Esophagus mucosa (tissue), 1 donor: Measurements from ENCODE around the gene RIPPLY1. TPM values are rescaled to one million over a fixed set of nuclear protein-coding genes. Genes with fewer than 3 reads are reported as not detected.

Experiments used
- ATAC-seq: fragments of 200-7000 bp; cut with Tn5 transposase; one replicate; pipeline ENCODE4 v1.9.1; 2020
- total RNA-seq: library from RNA; stranded (reverse); gene quantifications from one replicate; pipeline ENCODE4 v1.2.4, GENCODE V29; 2023
- donor health status: DM: yes; HTN: yes; CAD: no.

Gene RIPPLY1
- total RNA-seq = not detected

GRCh38 chrX:106903291-106903824 lies at the start of gene RIPPLY1:
TSS of gene RIPPLY1 (minus strand) at chrX:106903341. CDS start at chrX:106903287, 54 bp downstream.
- no peak for ATAC-seq

DNA sequence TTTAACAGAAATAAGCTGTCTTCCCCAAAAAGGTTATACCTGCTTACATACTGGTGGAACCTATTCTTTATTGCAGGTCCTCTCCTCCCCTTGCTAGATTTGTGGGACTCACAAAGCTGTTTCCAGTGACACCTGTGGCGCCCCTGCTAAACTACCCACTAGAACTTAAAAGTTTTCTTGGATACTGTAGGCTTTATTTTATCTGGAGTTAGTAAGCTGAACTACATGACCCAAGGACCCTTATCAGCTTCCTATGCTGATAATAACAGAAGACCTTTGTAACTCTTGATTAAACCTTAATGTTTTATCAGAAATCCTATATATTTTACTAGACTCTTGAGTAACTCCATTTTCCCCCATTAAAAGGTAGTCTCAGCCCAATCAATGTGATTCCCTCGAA lies 49.4 kb upstream of the RIPPLY1 start:
- ATAC-seq = no peak

DNA sequence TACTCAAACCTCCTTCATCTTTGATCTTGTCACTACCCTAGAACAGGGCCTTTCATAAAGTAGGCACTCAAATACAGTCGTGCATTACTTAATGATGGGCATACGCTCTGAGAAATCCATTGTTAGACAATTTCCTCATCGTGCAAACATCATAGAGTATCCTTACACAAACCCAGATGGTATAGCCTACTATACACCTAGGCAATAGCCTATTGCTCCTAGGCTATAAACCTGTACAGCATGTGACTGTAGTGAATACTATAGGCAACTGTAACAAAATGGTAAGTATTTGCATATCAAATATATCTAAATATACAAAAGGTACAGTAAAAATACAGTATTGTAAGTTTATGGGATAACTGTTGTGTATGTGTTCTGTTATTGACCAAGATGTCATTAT lies 48.9 kb upstream of the RIPPLY1 start:
- no peak for ATAC-seq

DNA sequence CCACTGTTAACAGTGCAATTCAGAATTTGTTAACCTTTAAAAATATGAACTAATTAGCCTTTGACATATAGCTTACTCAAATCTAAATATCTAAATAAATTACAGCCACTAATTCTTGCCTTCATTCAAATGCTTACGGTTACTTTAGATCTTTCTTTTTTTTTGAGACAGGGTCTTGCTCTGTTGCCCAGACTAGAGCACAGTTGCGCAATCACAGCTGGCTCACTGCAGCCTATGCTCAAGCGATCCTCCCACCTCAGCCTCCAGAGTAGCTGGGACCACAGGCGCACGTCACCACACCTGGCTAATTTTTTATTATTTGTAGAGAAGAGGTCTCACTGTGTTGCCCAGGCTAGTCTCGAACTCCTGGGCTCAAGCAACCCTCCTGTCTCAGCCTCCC lies 48.1 kb upstream of the RIPPLY1 start:
- ATAC-seq = no peak

DNA sequence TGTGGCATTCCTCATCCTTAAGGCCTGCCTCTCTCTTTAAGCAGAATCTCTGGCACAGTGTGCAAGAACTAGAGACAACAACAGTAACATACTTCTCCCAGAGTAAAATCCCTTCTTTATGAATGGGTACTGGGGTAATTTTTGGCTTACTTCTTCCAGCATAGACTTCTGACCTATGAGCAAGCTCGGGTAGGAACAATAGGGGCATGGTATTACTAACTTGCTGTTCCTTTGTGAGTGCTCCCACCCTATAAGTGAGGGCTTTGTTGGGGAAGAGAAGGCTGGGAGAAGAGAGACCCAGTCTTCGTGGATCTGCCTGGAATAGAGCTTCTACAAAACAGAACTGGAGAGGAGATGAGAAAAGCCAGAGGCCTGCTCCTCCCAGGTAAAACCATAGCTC lies 47.2 kb upstream of the RIPPLY1 start:
- no peak for ATAC-seq

GRCh38 chrX:106949366-106949765 lies 46.2 kb upstream of the RIPPLY1 start:
- ATAC-seq = no peak

DNA sequence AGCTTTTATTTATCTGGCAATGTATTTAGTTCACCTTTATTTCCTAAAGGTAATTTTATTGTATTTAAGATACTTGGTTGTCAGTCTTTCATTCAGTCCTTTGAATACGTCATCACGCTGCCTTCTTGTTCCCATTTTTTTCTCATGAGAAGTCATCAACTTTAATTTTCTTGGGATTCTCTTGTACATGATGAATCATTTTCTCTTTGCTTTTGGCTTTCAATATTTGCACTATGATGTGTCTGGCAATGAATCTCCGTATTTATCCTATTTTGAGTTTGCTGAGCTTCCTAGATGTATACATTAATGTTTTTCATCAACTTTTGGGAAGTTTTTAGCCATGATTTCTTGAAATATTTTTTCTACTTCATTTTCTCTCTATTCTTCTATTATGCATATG lies 45.5 kb upstream of the RIPPLY1 start:
- no peak for ATAC-seq

- ATAC-seq = no peak
These were observed 43.3 kb upstream of the RIPPLY1 start for GRCh38 chrX:106946464-106946863.

GRCh38 chrX:106940068-106940467 lies 36.9 kb upstream of the RIPPLY1 start:
- no peak for ATAC-seq

DNA sequence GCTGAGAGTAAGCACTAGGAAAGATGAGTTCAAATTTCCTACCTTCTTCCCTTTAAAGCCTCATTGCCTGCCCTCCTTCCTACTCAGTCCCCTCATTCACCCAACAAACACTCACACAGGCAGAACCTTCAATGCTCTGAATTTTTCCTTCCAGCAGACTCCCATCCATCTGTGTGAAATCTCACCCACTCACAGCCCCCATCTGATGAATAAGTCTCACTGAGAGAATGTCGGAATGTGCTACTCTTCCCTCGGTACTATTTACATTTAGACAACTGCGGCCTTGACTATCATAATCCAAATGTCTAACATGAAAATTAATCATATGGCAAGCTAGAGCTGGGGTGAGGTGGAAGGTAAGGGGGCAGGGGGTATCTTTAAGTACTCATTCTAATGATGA lies 36.4 kb upstream of the RIPPLY1 start:
- no peak for ATAC-seq

- no peak for ATAC-seq
These were observed 33.1 kb upstream of the RIPPLY1 start for GRCh38 chrX:106936246-106936645.

- ATAC-seq = no peak
These were observed 32.0 kb upstream of the RIPPLY1 start for GRCh38 chrX:106935175-106935574.

DNA sequence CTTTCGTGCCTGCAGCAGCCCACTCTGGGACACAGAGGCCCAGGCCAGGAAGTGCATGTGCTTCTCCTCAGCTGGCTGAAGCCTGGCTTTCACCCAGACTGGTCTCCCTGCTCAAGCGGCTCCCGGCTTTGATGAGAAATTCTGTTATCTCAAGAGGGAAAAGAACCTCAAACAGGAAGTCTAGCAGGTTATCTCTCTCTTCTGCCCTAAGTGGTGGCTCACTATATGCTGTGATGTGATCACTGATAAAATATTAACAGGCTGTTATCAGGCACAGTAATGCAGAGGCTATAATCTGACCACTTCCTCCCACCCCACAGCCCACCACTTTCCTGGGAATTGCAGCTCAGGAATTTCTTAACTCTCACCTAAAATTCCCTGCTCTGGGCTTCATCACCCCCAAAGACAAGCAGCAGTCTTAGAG lies 30.4 kb upstream of the RIPPLY1 start:
- ATAC-seq = no peak

- ATAC-seq = no peak
These were observed 29.9 kb upstream of the RIPPLY1 start for GRCh38 chrX:106932960-106933537.

DNA sequence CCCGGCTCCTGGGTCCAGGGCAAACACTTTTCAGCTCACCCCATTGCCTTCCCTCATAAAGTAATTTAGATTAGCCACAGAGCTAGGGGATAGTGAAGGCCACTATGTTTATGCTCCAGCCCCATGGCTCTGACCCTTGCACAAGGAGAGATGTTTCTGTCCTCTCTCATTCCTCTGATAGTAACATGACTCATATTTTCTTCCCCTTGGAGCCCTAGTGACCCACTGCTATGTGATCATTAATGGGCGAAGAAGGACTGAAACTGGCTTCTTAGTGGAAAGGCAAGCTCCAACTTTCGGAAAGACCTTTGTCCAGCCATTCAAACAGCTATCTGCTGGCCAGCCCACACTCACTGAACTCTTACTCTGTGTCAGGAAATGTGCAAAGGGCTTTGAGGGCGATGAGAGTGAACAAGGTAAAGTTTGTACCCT lies 29.4 kb upstream of the RIPPLY1 start:
- no peak for ATAC-seq

DNA sequence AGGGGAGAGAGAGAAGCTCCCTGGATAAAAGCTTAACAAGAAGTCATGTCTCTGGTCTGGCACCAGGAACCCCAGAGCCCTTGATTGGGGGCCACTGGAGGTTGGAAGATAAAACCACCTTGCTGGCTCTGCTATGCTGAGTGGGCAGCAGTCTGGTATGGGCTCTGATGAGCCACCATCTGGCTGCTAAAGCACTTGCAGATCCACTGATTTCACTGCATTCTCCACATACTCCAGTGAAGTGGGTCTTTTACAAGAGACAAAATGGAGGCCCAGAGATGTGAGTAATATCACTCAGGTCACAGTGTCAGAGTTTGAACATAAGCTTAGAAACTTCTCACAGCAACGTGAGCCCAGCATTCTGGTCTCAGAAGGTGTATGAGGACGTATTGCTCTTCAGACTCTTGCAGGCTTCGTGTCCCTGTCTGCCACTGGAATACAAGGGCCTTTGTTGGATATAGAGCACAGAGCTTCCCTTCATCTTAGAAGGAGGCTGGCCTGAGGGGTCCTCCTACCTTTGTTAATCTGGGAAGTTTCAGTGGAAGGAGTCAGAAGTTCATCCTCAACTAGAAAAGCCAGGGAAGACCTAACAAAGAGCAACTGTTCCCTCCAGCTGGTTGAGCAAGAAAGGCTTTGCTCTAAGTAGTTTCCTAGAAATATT lies 28.8 kb upstream of the RIPPLY1 start:
- ATAC-seq = no peak

DNA sequence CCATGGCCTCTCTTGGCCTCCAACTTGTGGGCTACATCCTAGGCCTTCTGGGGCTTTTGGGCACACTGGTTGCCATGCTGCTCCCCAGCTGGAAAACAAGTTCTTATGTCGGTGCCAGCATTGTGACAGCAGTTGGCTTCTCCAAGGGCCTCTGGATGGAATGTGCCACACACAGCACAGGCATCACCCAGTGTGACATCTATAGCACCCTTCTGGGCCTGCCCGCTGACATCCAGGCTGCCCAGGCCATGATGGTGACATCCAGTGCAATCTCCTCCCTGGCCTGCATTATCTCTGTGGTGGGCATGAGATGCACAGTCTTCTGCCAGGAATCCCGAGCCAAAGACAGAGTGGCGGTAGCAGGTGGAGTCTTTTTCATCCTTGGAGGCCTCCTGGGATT lies 25.1 kb upstream of the RIPPLY1 start:
- ATAC-seq = no peak

DNA sequence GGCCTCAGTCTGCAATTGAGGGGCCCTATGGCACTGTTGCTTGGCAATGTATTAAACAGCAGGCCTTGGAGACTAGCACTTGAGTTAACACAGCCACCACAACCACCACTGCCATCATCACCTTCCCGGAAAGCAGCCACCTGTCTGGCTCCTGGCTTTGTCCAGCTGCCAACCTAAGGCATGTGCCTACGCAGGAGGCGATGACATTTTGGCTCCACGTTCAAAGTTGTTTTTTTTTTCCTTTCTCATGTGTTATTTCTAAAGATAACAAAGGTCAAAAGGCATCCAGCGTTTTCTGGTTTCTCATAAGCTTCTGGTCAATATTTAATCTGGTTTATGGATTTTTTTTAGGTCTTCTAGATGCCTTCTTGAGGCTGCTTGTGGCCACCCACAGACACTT lies 24.6 kb upstream of the RIPPLY1 start:
- ATAC-seq = no peak

DNA sequence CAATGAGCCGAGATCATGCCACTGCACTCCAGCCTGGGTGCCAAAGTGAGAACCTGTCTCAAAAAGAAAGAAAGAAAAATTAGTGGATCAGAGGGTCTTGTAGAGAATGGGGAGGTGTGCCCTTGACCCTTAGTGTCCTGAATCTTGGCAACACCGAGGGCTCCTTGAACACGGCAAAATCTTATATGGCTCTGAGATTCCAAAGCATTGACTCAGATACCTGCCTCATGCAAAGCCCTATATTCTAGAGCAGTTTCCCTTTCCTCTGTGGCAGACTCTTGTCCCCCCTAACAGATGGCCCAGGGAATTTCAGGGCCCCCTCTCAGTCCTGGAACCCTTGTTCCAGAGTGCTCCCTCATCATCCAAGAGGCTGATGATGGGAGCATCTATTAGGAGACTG lies 23.9 kb upstream of the RIPPLY1 start:
- ATAC-seq = no peak

DNA sequence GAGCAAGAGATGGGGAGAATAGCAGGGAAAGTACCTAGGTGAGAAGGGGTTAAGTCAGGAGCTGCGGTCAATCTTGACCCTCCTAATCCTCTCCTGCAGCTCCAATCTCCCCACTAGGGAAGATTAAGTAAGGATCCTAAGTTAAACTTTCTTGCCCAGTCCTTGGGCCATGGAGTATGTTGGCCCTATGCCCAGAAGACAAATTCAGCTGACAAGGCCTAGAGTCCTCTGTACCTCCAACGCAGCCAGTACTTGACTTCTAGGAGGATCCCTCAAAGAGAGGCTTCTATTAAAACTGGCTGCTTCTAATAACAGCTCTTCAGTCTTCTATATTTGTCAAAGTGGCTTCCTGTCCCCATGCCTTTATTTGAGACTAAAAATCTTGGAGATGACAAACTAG lies 18.5 kb upstream of the RIPPLY1 start:
- ATAC-seq = no peak

DNA sequence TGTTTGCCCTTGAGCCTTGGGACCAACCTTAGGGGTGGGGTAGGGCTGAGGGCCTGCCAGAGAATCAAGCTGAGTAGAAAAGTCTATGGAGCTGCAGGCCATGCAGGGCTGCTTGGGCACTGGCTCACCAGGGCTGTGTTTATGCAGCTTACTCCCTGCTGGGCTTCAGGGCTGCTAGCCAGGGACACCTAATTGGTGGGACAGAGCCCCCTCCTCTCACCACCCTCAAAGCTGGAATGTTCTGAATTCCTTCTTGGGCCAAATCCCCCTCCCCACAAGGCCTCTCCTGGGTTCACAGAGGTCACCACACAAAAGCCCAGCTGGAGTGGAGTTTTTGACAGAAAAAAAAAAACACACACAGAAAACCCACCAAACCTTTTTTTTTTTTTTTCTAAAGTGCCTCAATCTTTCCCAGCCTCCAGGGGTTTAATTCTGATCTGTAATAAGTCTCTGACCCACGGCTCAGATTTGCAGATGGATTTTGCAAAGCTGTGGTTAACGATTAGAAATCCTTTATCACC lies 16.9 kb upstream of the RIPPLY1 start, which contains the start of gene CLDN2:
CLDN2 (plus strand) TSS at position 471 of the 521 bp plus-strand sequence. CDS start 7,827 bp downstream, outside the sequence.
- no peak for ATAC-seq

- peak; percentile 15 for ATAC-seq
These were observed 14.8 kb upstream of the RIPPLY1 start for GRCh38 chrX:106917830-106918500.

DNA sequence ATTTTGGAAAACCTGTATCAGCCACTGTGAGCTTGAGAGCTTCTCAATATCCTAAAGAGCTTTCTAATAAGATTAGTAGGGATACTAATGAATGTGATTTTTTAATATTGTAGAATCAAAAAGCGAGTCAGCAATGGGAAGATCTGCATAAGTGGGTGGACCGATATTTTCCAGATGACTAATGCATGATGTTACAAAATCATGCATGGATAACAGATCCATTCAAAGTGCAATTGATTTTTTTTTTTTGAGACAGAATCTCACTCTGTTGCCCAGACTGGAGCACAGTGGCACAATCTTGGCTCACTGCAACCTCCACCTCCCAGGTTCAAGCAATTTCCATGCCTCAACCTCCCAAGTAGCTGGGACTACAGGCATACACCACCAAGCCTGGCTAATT lies 9.7 kb upstream of the RIPPLY1 start:
- ATAC-seq = no peak
